GM18909 (cell line): ENCODE data around the gene ARSJ.

Experiments used
- ATAC-seq: cut with Tn5 transposase; IDR thresholded peaks from one replicate; pipeline ENCODE4 v1.9.1; 2021; ENCODE audit warnings: mild to moderate bottlenecking; ENCODE audit not compliant: unreplicated experiment, poor library complexity

Gene ARSJ

DNA sequence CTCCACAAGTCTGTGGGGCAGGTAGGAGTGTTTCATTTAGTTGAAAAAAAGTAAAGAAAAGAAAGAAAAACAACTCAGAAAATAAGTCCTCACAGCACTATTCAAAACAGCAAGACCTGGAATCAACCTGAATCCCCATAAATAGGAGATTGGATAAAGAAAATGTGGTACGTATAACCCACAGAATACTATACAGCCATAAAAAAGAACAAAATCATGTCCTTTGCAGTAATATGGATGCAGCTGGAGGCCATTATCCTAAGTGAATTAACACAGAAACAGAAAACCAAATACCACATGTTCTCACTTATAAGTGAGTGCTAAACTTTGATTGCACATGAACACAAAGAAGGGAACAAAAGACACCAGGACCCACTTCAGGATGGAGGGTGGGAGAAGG, 71.9 kb downstream of the ARSJ start:
- no peak for ATAC-seq

DNA sequence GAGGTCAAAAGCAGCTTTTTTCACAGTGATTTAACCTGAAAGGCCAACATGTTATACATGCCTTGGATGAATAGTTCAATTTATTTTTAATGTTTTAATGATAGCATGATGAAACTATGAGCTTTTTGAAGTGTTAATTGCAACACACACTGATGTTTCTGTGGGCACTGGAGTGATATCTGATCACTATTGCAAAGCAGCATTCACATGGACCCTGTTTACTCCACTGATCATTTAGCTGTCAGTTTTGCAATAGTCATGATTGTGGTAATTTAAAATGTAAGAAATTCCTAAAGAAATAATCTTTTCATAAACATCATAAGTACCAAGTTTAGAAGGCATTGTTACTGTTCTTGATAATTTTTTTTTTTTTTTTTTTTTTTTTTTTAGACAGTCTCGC, 74.1 kb downstream of the ARSJ start:
- ATAC-seq, result no peak

DNA sequence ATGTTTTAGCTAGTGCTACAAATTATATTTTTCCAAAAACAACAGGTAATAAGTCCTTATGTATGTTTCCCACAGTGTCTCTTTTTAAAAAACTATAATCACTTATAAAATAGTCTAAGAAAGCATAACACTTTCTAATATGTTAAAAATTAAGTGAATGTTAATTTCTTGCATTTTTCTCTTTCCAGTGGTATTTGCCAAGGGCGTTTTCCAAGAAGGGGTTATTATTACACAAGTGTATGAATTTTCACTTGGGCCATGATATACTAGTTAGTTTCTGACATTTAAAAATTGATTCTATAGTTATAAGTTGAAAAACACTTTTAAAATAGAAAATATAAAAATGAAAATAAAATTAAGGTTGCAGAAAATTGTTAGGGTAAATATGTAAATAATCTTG, 74.6 kb downstream of the ARSJ start:
- no peak for ATAC-seq

DNA sequence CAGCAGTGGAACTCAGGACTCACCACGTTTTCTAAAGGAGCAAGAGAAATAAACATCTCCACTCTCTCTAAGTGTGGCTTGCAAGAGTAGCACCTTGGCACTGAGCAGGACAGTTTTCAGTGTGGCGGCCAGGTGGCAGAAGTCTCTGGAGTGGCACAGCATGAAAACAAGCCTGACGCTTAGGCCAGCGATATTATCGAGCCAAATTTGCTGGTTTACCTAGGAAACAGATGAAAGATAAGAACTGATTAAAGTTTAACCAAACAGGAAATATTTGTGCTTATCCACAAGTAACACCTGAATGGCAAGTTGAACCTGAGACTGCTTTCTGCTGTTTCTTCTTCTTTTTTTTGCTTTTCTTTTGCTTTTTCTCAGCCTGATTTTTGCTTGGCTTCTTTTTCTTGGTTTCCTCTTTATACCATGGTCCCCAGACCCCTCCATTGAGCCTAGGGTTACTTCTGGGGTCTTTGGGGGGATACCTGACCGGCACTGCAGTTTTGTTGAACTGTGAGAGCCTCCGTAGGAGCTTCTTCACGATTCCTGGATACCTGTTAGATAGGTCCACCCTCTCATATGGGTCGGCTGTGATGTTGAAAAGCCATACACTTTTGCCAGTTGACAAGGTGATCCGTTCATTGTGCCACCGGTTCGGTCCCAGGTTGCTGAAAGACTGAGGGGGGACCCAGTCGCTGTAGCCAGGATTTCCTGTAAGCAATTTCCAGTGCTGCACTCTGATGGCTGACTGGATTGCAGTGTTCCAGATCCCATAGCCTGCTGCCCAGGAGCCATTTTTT, 77.3 kb downstream of the ARSJ start:
- ATAC-seq, result peak; percentile 55

DNA sequence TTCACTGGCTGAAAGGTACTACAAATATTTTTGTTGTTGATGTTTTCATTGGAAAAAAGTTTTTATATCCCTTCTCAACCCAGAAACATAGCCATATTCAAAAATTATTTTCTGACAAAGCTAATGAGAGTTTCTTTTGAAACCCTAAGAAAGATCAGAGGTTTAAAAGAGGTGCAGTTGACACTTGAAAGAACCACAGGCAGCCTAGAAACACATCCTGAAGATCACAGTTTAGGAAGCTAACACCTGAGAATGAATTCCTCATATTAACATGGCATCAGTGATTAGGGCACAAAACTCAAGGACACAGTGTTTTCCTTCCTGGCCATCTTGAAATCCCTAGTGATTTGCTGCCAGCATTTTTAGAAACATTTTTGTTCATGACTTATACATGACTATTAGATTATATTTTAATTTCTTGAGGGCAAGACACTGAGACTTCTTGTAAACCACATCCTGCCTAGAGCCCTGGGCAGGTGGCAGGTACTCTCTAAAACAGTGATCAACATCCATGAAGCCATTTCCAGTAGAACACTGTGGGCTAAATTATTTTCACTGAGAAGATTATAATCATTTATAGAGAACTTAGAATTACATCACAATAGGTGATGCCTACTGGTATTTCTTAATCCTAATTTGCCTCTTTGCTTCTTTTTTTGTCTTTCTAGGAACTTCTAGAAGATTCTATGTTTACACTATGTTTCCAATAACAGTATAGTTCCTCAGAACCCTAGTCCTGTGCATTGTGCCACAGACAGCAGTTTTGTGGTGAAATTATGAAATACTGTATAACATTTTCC, 80.0 kb downstream of the ARSJ start:
- ATAC-seq, result peak; percentile 96

DNA sequence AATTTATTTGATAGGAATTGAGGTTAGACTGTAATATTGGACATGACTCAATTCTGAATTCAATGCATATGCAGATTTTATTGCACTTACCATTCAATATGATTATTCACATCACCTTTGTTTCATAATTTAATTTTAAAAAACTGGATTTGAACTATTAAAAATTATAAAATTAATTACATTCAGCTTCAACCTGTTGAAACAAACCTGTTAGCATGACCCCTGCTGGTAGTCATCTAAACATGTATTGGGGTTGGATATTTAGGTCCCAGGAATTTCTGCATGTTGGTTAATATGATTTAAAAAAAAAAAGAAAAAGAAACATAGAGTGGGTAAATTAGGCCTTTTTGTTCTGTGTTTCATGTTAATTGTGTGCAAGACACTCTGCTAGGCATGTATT, 85.9 kb downstream of the ARSJ start:
- ATAC-seq, result no peak

DNA sequence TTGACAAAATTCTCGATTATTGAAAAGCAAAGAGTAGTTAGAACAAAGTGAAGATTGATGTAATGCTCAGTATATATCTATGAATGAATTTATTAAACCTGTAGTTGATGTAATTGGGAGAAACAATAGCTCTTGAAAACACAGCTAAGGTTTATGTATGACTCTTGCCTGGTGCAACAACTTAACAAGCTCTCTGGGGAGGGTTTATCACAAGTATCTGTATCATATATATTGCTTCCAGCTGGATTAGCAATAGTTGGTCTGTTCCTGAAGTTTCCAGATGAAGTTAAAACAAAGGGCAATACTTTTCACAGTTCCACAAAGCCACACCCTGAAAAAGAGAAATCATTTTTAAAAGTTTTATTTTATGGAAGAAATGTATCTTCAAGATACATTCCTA, 91.4 kb downstream of the ARSJ start:
- ATAC-seq, result no peak

DNA sequence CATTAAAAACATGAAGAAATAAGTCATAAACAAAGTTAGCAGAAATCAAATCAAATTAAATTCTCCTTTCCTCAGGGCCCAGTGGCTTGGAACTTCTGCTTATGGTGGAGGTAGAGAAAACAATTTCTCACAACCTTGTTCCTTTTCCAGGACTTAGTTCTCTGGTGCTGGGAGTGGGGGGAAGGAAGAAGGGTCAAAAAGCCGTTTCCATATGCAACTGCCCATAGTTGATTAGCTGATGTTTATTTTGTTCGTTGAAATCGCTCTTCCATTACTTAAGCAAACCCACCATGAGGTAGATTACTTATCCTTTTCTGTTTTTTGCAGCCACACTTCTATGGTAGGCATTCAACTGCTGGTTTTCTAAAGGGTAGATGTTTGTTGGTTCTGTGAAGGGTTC, 94.2 kb downstream of the ARSJ start:
- no peak for ATAC-seq

DNA sequence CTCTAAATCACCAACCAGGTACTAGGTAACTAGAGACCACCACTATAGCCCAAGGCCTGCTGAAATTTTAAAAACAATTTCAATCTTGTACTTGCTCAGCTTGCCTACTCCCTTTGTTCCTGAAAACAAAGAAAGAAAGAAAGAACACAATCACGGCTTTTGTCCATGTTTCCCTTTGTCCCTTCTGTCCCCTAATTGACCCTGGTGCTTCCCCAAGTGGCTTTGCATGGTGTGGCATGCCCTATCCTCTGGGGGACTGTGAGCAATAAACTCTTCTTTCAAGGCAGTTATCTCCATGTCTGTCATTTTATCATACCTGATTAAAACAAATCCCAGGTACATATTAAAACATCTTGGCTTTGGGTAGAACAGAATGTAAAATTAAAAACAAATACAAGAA, 94.8 kb downstream of the ARSJ start:
- ATAC-seq, result no peak

DNA sequence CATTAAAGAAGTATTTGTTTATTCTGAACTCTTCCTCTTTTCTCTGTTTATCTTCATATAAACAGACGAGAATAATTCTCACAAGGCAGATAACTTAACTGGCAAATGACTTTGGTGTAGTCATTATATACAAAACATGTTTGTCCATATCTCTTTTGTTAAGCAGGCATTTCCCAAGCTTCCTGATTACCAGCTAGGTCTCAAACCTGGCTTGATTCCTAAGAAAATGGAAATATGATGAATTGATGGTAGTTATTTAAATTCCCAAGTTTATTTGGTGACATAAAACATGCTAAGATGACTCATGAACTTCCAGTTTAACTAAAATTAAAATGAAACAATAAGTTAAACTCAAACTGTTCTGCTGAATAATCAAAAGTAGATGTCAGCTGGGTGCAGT, 96.8 kb downstream of the ARSJ start:
- ATAC-seq, result no peak

DNA sequence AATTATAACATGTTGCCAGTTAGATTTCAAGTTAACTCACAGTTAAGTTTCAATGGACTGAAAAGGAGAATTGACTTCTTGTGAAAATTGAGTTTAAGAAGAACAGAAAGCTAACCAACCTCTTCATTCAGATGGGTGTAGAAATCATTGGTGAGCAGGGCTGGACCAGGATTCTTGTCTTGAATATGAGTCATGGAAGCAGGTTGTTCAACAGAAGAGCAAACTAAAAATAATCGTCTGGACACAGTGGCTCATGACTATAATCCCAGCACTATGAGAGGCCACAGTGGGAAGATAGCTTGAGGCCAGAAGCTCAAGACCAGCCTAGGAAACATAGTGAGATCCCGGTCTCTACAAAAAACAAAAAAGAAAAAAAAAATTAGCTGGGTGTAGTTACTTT, 98.2 kb downstream of the ARSJ start:
- ATAC-seq, result no peak

DNA sequence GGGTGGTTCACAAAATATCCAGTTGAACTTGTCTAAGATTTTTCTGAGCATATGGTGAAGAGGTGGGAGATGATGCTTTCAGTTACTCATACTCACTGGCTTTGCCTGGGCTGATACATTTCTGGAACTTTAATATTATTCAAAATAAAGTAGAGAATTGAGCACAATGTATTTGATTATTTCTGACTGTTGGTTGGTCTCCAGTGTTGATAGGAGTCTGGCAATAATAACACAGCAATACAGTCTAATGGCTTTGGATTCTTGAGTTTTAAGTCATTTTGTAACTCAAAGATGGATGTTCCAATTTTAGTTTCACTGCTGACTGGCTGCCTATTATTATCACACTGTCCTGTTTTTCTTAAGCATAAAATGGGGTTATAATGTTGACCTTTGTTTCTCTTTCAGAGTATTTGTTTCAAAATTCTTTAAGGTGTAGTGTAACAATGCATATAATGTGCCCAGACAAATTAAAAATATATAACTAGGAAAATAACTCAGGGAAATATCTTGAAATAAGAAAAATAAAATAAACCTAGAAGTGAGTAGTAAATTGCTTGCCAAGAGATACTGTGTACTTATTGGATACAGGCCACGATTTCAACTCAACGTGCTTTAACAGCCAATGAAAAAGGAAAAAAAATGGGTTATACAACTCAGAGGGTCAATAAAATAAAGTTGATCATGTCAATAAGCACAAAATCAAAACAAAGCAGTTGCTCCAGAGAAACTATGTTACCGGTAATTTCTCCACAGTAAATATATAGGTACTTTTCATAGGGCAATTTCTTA, 99.0 kb downstream of the ARSJ start:
- ATAC-seq, result no peak

DNA sequence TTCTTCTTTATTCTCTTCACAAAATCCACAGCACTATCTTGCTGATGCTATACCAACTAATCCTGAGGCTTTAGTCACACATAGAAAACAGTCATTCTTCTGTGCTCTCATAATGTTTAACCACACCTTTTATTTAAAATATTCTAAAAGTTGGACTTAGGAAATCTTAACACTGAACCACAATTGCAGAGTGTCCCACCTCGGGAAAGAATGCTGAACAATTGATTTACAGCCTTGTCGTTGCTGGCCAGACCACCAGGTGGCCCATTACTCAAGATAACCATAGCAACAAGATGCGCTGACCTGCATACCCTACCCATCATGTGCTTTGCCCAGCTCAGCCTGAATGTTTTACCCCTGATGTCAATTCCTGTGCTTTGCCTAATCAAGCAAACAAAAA, 100.8 kb downstream of the ARSJ start:
- no peak for ATAC-seq

DNA sequence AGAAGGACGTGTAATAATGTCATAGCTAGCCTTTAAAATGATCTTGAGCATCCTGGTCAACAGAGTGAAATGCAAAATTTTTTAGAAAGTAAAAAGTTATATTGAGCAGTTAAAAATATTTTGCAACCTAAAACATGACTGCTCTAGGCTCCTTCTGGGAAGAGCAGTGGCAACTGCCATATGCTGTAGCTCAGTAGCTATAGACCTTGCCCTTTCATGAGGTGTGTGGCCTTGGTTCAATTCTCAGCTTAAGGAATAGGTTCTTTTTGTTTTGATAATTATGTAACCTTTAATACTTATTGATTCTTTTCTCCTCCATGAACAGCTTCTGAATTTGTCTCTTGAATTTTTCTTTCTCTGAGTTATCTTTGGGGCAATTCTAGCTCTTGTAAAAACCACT, 105.0 kb downstream of the ARSJ start:
- ATAC-seq, result no peak

DNA sequence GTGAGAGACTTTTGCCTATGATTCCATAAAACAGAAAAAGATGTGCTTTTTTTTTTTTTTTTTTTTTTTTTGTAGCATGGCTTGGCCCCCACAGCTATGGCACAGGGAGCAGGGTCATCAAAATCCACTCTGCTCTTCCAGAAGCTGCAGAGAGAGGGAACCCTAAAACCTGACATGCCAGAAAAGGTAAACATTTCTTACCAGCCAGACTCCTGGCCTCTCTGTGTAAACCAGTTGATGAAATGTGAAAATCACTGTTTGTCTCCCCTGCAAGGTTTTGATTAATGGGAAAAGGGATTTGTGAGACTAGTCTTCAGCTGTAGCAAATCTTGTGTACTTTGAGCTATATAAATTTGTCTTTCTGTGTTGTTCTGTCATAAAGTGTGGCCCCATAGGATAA, 105.9 kb downstream of the ARSJ start:
- ATAC-seq, result no peak

DNA sequence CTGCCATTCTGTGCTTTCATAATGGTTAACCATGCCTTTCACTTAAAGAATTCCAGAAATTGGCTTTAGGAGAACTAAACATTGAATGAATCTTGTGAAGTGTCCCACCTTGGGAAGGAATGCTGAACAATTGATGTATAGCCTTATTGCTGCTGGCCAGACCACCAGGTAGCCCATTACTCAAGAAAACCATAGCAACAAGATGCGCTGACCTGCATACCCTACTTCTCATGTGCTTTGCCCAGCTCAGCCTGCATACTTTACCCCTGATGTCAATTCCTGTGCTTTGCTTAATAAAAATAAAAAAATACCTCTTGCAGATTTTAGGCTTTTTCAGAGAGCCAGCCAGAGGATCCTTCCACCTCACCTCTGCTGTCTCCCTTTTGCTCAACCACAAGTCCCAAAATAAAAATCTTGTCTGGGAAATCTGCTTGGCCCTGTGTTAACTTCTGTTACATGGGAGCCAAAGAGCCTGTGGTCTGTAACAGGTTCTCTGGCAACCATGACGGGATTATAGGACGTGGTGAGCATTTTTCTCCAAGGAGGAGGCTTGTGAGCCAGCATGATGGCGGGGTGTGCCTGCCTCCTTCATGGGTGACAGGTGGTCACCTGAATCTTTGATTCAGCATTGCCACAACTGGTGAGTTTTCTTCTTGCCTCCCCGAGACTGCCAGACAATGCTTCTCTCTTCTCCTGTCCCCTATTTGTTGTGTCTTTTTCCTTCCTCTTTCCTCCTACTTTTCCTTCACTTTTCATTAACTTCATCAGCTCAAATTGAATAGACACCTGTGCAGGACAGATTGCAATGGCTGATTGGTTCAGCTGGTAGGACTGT, 106.8 kb downstream of the ARSJ start:
- no peak for ATAC-seq

DNA sequence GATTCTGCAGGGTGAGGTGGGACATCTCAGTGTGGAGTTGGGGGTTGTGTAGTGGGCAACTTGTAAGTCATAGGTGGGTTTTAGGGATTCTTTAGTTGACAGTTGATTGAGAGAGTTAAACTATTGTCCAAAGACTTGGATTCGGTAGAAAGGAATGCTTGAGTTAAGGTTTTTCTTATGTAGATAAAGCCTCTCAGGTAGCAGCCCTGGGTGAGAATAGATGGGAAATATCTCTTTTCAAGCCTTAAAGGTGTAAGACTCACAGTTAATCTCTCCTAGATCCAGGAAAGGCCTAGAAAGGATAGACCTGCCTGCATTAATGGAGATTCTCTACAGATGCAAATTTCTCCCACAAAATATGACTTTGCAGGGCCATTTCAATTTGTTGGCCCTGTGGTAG, 108.4 kb downstream of the ARSJ start:
- ATAC-seq, result no peak

DNA sequence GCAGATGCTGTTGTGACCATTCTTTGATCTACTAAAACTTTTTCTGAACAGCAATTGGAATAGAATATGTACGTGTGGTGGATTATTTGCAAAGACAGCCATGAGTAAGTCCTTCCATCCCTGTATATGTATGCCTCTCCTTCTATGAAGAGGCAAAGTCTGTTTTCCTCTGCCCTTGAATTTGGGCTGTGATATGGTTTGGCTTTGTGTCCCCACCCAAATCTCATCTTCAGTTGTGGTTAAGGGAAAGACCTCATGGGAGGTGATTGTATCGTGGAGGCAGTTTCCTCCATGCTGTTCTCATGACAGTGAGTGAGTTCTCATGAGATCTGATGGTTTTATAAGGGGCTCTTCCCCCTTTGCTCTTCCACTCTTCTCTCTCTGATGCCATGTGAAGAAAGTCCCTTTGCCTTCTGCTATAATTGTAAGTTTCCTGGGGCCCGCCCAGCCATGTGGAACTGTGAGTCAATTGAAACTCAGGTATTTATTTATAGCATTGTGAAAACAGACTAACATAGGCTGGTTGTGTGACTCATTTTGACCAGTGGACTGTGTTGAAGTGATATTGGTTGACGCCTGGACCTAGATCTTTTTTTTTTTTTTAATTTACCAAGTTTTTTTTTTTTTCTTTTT, 109.6 kb downstream of the ARSJ start:
- peak; percentile 95 for ATAC-seq

DNA sequence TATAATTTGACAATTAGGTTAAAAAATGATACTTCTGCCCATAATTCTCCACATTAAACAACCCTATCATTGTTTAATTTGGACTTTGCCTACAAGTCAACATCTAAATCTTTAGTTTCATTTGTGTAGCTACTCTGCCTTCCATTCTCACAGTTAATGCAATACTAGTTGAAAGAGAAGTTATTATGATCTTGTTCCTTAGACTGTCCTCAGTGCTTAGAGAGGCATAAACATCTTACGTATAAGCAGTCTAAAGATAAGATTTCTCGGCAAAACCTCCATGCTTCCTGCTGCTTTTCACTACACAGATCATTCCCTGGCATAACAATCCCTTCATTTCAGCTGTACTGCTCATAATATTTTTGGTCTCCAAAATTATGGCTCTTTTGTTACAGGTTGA, 112.8 kb downstream of the ARSJ start:
- no peak for ATAC-seq

DNA sequence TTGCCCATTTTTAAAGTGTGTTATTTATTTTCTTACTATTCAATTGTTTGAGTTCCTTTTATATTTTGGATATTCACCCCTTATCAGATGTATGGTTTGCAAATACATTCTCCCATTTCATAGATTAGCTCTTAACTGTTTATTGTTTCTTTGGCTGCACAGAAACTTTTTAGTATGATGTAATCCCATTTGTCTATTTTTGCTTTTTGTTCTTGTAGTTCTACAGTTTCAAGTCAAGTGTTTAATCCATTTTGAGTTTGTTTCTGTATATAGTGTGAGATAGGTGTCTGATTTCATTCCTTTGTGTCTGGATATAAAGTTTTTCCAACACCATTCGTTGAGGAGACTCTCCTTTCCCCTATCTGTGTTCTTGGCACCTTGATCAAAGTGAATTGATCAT, 120.5 kb downstream of the ARSJ start:
- no peak for ATAC-seq
